RWPE2 (cell line): ENCODE data around the gene UBQLN2.
"Not testable (repeated sequence)": the region's sequence is repeated elsewhere in the genome, so short reads cannot be mapped to it uniquely, and the experiment has no call there.

ENCODE experiments used
- ATAC-seq: fragments of 200-7000 bp; cut with Tn5 transposase; 3 replicates; pipeline ENCODE4 v1.9.1; 2021; ENCODE audit warnings: low read depth
- DNase-seq: peaks from one replicate; pipeline ENCODE4 v3.0.0-alpha.2; 2020; ENCODE audit warnings: low spot score
- H3K27ac ChIP-seq: fragments of 450-650 bp; 2 replicates; pipeline ENCODE4 v1.5.1; 2017; ENCODE audit warnings: mild to moderate bottlenecking; ENCODE audit not compliant: poor library complexity, severe bottlenecking
- H3K27me3 ChIP-seq: fragments of 250-450 bp; sonication (Bioruptor Pico); 2 replicates; pipeline ENCODE4 v1.5.1; 2021; ENCODE audit warnings: mild to moderate bottlenecking, moderate library complexity; ENCODE audit not compliant: insufficient read depth, poor library complexity, severe bottlenecking
- H3K36me3 ChIP-seq: fragments of 250-450 bp; sonication (Bioruptor Pico); 2 replicates; pipeline ENCODE4 v1.5.1; 2020; ENCODE audit warnings: low read depth, mild to moderate bottlenecking, moderate library complexity
- H3K4me1 ChIP-seq: fragments of 250-450 bp; sonication (Bioruptor Pico); 2 replicates; pipeline ENCODE4 v1.5.1; 2021; ENCODE audit warnings: mild to moderate bottlenecking, moderate library complexity; ENCODE audit not compliant: insufficient read depth, poor library complexity, severe bottlenecking
- H3K4me3 ChIP-seq: fragments of 250-450 bp; sonication (Bioruptor Pico); 2 replicates; pipeline ENCODE4 v1.5.1; 2021; ENCODE audit warnings: mild to moderate bottlenecking, moderate library complexity; ENCODE audit not compliant: severe bottlenecking
- H3K9me3 ChIP-seq: fragments of 250-450 bp; sonication (Bioruptor Pico); 2 replicates; pipeline ENCODE4 v1.5.1; 2021; ENCODE audit warnings: mild to moderate bottlenecking, moderate library complexity; ENCODE audit not compliant: severe bottlenecking
- CTCF ChIP-seq: fragments of 450-650 bp; IDR thresholded peaks from one replicate; pipeline ENCODE4 v1.5.1; 2017; ENCODE audit warnings: mild to moderate bottlenecking, moderate library complexity; ENCODE audit not compliant: poor library complexity, severe bottlenecking

Gene UBQLN2

GRCh38 chrX:56563231-56564161, at the start of gene UBQLN2:
TSS of gene UBQLN2 (plus strand) at chrX:56563627. CDS start at chrX:56563874, 247 bp downstream.
- H3K9me3 ChIP-seq = no peaks in the 10 kb centered on the region
- H3K27me3 ChIP-seq = no peaks in the 10 kb centered on the region
- H3K4me1 ChIP-seq = peaks cover 5% of the 10 kb centered on the region
- peak; percentile 81 for ATAC-seq
- peak; percentile 60 for DNase-seq
- TF ChIP-seq CTCF = peak; percentile 9
- H3K36me3 ChIP-seq = peaks cover 18% of the 10 kb centered on the region
- peak within 1 kb of the TSS; percentile 83 for H3K27ac ChIP-seq
- H3K4me3 ChIP-seq = peak within 1 kb of the TSS; percentile 51

- H3K4me1 ChIP-seq = no peaks in the 10 kb centered on the region
- H3K27ac ChIP-seq = no peak overlapping the region
- no peak for TF ChIP-seq CTCF
- no peaks in the 10 kb centered on the region for H3K9me3 ChIP-seq
- DNase-seq (no peak), ATAC-seq (no peak)
- no peak overlapping the region for H3K4me3 ChIP-seq
- no peaks in the 10 kb centered on the region for H3K27me3 ChIP-seq
- no peaks in the 10 kb centered on the region for H3K36me3 ChIP-seq
Measured at GRCh38 chrX:56519642-56520041, 43.8 kb upstream of the UBQLN2 start.

GRCh38 chrX:56529482-56530007, 33.9 kb upstream of the UBQLN2 start:
- ATAC-seq, H3K9me3 ChIP-seq, H3K4me3 ChIP-seq, H3K36me3 ChIP-seq, H3K27me3 ChIP-seq, H3K4me1 ChIP-seq, DNase-seq, H3K27ac ChIP-seq: not testable (repeated sequence)

GRCh38 chrX:56530011-56530410, 33.4 kb upstream of the UBQLN2 start:
- DNase-seq (no peak), ATAC-seq (no peak)
- no peak overlapping the region for H3K27ac ChIP-seq
- H3K4me3 ChIP-seq = no peak overlapping the region
- H3K9me3 ChIP-seq = no peaks in the 10 kb centered on the region
- no peak for TF ChIP-seq CTCF
- H3K36me3 ChIP-seq = no peaks in the 10 kb centered on the region
- H3K4me1 ChIP-seq = no peaks in the 10 kb centered on the region
- H3K27me3 ChIP-seq = no peaks in the 10 kb centered on the region

GRCh38 chrX:56550667-56551066, 12.8 kb upstream of the UBQLN2 start:
- no peak for TF ChIP-seq CTCF
- Histone ChIP-seq H3K36me3 (no peaks in the 10 kb centered on the region), H3K27ac (no peak overlapping the region), H3K4me1 (no peaks in the 10 kb centered on the region), H3K27me3 (no peaks in the 10 kb centered on the region), H3K4me3 (no peak overlapping the region), H3K9me3 (no peaks in the 10 kb centered on the region)
- no peak for DNase-seq
- no peak for ATAC-seq
